Spleen (tissue), 11 donors: ENCODE data around the gene SDS. TPM values are rescaled to one million over a fixed set of nuclear protein-coding genes. Genes with fewer than 3 reads are reported as not detected.

Source experiments
- DNase-seq: peaks from one replicate; pipeline ENCODE4 v3.0.0-alpha.2; 2020
- H3K27ac ChIP-seq, 8 donors: fragments of 200-600 bp; sonication (generic) in 7 of 8; 1 replicate in 4 of 8; 2 replicates in 4 of 8; pipeline versions ENCODE4 v1.5.0 to v1.8.0; 2016 to 2021; ENCODE audit warnings: inconsistent platforms in 4 of 8, mild to moderate bottlenecking in 4 of 8, moderate library complexity in 1 of 8
- H3K27me3 ChIP-seq, 7 donors: fragments of 200-600 bp; sonication (generic) in 6 of 7; replicated peaks in 1 of 7; 1 replicate in 4 of 7; 2 replicates in 3 of 7; pipeline versions ENCODE4 v1.5.0 to v1.8.0; 2016 to 2021; ENCODE audit warnings: inconsistent platforms in 3 of 7, mild to moderate bottlenecking in 1 of 7
- H3K36me3 ChIP-seq, 6 donors: fragments of 200-600 bp; sonication (generic) in 5 of 6; 1 replicate in 4 of 6; 2 replicates in 2 of 6; pipeline versions ENCODE4 v1.5.0 to v1.8.0; 2016 to 2021; ENCODE audit warnings: inconsistent platforms in 2 of 6
- H3K4me1 ChIP-seq, 6 donors: fragments of 200-600 bp; sonication (generic) in 5 of 6; 1 replicate in 3 of 6; 2 replicates in 3 of 6; pipeline versions ENCODE4 v1.5.0 to v1.8.0; 2016 to 2021; ENCODE audit warnings: inconsistent platforms in 3 of 6
- H3K4me3 ChIP-seq, 8 donors: fragments of 200-600 bp; sonication (generic) in 7 of 8; 1 replicate in 4 of 8; 2 replicates in 4 of 8; pipeline versions ENCODE4 v1.5.0 to v1.8.0; 2016 to 2021; ENCODE audit warnings: inconsistent platforms in 4 of 8, mild to moderate bottlenecking in 4 of 8, moderate library complexity in 2 of 8
- H3K9me3 ChIP-seq, 8 donors: fragments of 200-600 bp; sonication (generic) in 7 of 8; 1 replicate in 4 of 8; 2 replicates in 4 of 8; pipeline versions ENCODE4 v1.5.0 to v1.8.0; 2016 to 2021; ENCODE audit warnings: inconsistent platforms in 4 of 8
- POLR2A ChIP-seq, 3 donors: fragments of 450-650 bp; IDR thresholded peaks; one replicate each; pipeline ENCODE4 v1.5.1; 2017; ENCODE audit warnings: antibody characterized with exemption in 3 of 3, mild to moderate bottlenecking in 1 of 3
- POLR2AphosphoS5 ChIP-seq, 3 donors: sonication (generic); formaldehyde crosslinking; IDR thresholded peaks; one replicate each; pipeline ENCODE4 v1.5.1; 2017; ENCODE audit warnings: antibody characterized with exemption in 3 of 3
- WGBS, 5 donors: extraction: QIAGEN DNeasy Blood & Tissue Kit in 3 of 5; methylation state at CpG; one replicate each; pipeline versions ENCODE4 v1.1.5 to v1.1.7; 2013 to 2018; 5-methylcytosine and 5-hydroxymethylcytosine counted together
- intact Hi-C: fragments of 100-400 bp; cut with DNase I; formaldehyde crosslinking; loops from one replicate; pipeline ENCODE4 v1.15.0; 2023; ENCODE audit warnings: low total_unique reads
- polyA plus RNA-seq, 3 donors: library from polyadenylated mRNA; stranded (reverse); fragments of 200-250 nt; gene quantifications; one replicate each; pipeline ENCODE4 v1.2.1, GENCODE V29; 2013
- total RNA-seq, 7 donors: library from RNA; depleted of rRNA in 3 of 7; stranded (reverse); fragments of >200 nt in 3 of 7; fragmentation: NEBNext Ultra II Directional in 4 of 7; extraction: Animal tissue kit (Norgen Biotek cat#: 25700) in 4 of 7; gene quantifications; one replicate each; pipeline versions ENCODE4 v1.1.0 to v1.2.1, GENCODE V29; 2016 to 2021
- TF ChIP-seq, protein P1 (sequence below), 11 experiments: fragments of 200-600 bp in 7 of 11; fragments of 450-650 bp in 4 of 11; sonication (generic) in 4 of 11; IDR thresholded peaks in 8 of 11; conservative IDR thresholded peaks in 3 of 11; 1 replicate in 7 of 11; 2 replicates in 4 of 11; pipeline versions ENCODE4 v1.4.0 to v1.8.0; 2016 to 2021; ENCODE audit warnings: antibody characterized with exemption in 11 of 11, inconsistent platforms in 4 of 11, mild to moderate bottlenecking in 1 of 11
- donor health status: healthy with polysubstance abuse.
- donor health status: DM: no; HTN: no; CAD: no; lungs with moderate emphysema.
- donor health status: DM: no; HTN: no; CAD: no.
- donor health status: Bipolar disorder and iron deficiency.
- donor health status: healthy.
- donor health status: DM: no; HTN: no; CAD: no.
- donor health status: DM: yes; HTN: yes; CAD: no.

Gene SDS
- total and polyA plus RNA-seq, 10 donors, result 0.61 to 3.5 (median 1.2) TPM; not detected in 1

DNA sequence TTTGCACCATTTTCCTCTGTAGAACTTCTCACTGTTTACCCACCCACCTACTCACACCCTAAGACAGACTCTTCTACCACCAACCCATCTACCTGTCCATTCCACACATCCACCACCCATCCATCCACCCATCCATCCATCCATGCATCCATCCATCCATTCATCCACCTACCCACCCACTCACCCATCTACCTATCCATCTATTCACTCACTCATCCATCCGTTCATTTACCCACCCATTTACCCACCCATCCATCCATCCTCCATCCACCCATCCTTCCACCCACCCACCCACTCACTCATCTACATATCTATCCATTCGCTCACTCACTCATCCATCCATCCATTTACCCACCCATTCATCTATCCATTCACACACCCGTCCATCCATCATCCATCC is 30.2 kb downstream of the SDS start:
- Histone ChIP-seq H3K36me3 (peaks cover 0 to 93% (median 33%) of the 10 kb centered on the region in 6 donors), H3K4me3 (no peak overlapping the region), H3K27me3 (no peaks in the 10 kb centered on the region), H3K4me1 (no peaks in the 10 kb centered on the region), H3K27ac (no peak overlapping the region), H3K9me3 (no peaks in the 10 kb centered on the region)
- DNase-seq, result no peak
- intact Hi-C loops, result no loop called here
- WGBS, 5 donors, result 93 to 97% (median 95%) methylated on average over 3 of the region's 3 CpGs
- TF ChIP-seq, protein P1, sequence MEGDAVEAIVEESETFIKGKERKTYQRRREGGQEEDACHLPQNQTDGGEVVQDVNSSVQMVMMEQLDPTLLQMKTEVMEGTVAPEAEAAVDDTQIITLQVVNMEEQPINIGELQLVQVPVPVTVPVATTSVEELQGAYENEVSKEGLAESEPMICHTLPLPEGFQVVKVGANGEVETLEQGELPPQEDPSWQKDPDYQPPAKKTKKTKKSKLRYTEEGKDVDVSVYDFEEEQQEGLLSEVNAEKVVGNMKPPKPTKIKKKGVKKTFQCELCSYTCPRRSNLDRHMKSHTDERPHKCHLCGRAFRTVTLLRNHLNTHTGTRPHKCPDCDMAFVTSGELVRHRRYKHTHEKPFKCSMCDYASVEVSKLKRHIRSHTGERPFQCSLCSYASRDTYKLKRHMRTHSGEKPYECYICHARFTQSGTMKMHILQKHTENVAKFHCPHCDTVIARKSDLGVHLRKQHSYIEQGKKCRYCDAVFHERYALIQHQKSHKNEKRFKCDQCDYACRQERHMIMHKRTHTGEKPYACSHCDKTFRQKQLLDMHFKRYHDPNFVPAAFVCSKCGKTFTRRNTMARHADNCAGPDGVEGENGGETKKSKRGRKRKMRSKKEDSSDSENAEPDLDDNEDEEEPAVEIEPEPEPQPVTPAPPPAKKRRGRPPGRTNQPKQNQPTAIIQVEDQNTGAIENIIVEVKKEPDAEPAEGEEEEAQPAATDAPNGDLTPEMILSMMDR (IDR thresholded peaks at IDR 0.05 in 8 of 11, conservative IDR thresholded peaks at IDR 0.05 in 3 of 11), result no peak
- TF ChIP-seq POLR2A (IDR thresholded peaks at IDR 0.05) (no peak), POLR2AphosphoS5 (IDR thresholded peaks at IDR 0.05) (no peak)

DNA sequence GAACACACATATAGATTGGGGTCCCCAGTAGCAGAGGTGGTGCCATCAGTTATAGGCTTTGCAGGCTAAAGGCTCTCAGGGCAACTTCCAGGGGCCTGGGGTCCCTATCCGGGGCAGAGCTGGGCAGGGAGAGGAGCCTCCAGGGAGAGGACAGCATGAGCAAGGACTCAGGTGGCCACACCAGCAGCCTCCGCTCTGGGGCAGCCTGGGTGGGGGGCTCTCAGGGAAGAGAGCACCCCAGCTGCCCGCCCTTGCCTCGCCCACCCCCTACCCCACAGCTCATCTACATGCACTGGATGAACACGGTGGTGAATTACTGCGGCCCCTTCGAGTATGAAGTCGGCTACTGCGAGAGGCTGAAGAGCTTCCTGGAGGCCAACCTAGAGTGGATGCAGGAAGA is 31.3 kb downstream of the SDS start:
- 95 to 99% (median 96%) methylated on average over 7 to 9 of the region's 9 CpGs for WGBS, 5 donors
- no peak for DNase-seq
- Histone ChIP-seq H3K27ac (no peak overlapping the region), H3K27me3 (no peaks in the 10 kb centered on the region), H3K36me3 (peaks cover 0 to 88% (median 28%) of the 10 kb centered on the region in 6 donors), H3K9me3 (no peaks in the 10 kb centered on the region), H3K4me1 (no peaks in the 10 kb centered on the region), H3K4me3 (no peak overlapping the region)
- TF ChIP-seq POLR2A (IDR thresholded peaks at IDR 0.05), result no peak
- intact Hi-C loops, result no loop called here

DNA sequence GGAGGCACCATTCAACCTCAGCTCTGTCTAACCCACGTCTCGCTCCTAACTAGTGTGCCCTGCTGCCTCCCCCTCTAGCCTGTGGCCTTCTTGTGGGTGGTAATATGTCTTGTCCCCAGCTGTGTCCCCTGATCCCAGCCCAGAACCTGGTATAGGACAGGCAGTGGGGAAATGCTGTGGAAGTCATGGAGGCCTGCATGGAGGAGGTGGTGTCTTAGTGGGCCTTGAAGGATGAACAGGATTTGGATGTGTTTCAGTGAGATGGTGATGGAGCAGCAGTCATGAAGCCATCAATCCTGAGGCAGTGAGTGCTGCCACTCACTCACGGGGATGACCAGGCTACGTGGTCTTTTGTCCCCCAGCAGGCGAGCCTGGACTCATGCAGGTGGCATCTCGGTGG is 31.9 kb downstream of the SDS start:
- no peak for TF ChIP-seq POLR2A (IDR thresholded peaks at IDR 0.05)
- TF ChIP-seq, protein P1 (IDR thresholded peaks at IDR 0.05 in 8 of 11, conservative IDR thresholded peaks at IDR 0.05 in 3 of 11), result no peak
- TF ChIP-seq POLR2AphosphoS5 (IDR thresholded peaks at IDR 0.05), result no peak
- H3K27ac ChIP-seq, result no peak overlapping the region
- no peak overlapping the region for H3K4me3 ChIP-seq
- intact Hi-C loops, result no loop called here
- no peaks in the 10 kb centered on the region for H3K4me1 ChIP-seq
- 91 to 99% (median 97%) methylated on average over 4 to 6 of the region's 6 CpGs for WGBS, 5 donors
- H3K27me3 ChIP-seq, result no peaks in the 10 kb centered on the region
- H3K9me3 ChIP-seq, result no peaks in the 10 kb centered on the region
- peaks cover 0 to 82% (median 26%) of the 10 kb centered on the region in 6 donors for H3K36me3 ChIP-seq
- no peak for DNase-seq

DNA sequence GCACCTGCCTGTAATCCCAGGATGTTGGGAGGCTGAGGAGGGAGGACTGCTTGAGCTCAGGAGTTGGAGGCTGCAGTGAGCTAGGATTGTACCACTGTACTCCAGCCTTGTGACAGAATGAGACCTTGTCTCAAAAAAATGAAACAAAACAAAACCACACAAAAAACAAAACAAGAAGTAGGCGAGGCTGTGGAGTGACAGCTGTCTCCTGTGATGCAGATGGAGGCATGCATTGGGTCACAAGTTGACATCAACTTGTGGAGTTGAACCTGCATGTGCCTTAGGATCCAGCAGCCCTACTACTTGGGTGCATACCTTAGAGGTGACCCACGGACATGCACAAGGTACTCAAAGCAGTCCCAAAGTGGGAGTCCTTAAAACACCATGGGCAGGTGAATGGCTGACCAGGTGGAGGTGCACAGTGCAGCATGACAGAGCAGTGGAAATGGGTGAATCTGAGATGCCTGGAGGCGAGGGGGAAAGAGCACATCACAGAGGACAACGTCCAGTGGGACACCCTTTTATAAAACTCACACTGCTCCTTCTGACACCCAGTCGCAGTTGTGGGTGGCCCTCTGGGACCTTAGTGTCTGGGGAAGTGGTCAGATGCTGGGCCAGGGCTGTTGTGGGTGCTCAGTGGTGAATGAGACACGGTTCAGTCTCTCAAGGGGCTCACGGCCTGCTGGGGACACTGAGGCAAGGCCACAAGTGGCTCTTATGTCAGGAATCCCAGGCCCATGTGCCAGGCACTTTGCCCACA is 32.6 kb downstream of the SDS start:
- intact Hi-C loops, result no loop called here
- Histone ChIP-seq H3K36me3 (peaks cover 0 to 75% (median 20%) of the 10 kb centered on the region in 6 donors), H3K27me3 (no peaks in the 10 kb centered on the region), H3K27ac (no peak overlapping the region), H3K9me3 (no peaks in the 10 kb centered on the region), H3K4me1 (no peaks in the 10 kb centered on the region), H3K4me3 (no peak overlapping the region)
- WGBS, 5 donors, result 62 to 81% (median 72%) methylated on average over 7 of the region's 7 CpGs
- no peak for DNase-seq
- TF ChIP-seq, protein P1 (IDR thresholded peaks at IDR 0.05 in 8 of 11, conservative IDR thresholded peaks at IDR 0.05 in 3 of 11), result no peak
- TF ChIP-seq POLR2A (IDR thresholded peaks at IDR 0.05) (no peak), POLR2AphosphoS5 (IDR thresholded peaks at IDR 0.05) (no peak)
